Peyer's patch (tissue), 4 donors: ENCODE results near the gene PDZD7.

Experiments used
- POLR2A ChIP-seq, 2 donors: fragments of 450-650 bp; IDR thresholded peaks; one replicate each; pipeline ENCODE4 v1.5.1; 2017; ENCODE audit warnings: antibody characterized with exemption in 2 of 2, mild to moderate bottlenecking in 2 of 2, moderate library complexity in 2 of 2
- TF ChIP-seq, protein P1 (sequence below), 6 experiments: fragments of 450-650 bp in 4 of 6; fragments of 200-600 bp in 2 of 6; sonication (generic) in 1 of 6; IDR thresholded peaks; one replicate each; pipeline ENCODE4 v1.5.1; 2017 to 2019; ENCODE audit warnings: antibody characterized with exemption in 6 of 6, mild to moderate bottlenecking in 3 of 6, moderate library complexity in 1 of 6

DNA sequence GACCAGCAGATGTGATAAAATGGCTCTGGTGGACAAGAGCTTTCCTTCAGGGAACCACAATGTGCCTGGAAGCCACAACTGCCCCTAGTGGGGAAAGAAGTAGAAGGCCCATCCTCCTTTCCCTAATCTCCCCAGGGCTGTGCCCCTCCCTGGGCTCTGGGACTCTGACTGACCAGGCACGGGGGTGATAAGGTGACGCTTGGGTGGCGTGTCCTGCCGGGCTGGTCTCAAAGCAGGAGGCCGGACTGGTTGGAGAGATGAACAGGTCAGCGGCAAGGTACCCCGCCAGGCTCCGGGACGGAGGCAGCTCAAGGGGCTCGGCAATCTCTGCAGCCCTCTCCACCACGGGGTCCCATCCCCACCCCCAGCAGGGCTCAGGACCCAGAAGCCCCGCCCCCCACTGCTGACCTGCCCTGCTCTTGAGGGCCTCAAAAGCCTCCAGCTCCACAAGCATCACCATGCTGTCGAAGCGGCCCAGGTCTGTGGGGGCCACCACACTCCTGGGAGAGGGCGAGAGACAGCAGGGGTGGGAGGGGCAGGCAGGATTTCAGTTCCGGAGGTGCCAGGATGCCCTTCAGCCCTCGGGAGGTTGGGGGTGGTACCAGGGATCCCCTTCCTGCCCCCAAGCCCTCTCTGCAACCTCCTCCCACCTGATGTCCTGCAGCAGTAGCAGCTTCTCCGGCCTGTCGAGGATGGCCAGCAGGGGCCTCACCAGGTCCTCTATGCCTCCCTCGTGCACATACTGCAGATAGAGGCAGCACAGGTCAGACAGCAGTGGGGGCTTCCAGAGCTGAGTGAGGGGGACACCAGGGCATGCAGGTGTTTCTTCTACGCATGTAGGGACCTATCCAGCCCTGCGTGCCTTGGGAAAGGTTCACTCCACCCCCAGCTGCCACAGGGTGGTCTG, 19.2 kb downstream of the PDZD7 start:
- TF ChIP-seq, protein P1, sequence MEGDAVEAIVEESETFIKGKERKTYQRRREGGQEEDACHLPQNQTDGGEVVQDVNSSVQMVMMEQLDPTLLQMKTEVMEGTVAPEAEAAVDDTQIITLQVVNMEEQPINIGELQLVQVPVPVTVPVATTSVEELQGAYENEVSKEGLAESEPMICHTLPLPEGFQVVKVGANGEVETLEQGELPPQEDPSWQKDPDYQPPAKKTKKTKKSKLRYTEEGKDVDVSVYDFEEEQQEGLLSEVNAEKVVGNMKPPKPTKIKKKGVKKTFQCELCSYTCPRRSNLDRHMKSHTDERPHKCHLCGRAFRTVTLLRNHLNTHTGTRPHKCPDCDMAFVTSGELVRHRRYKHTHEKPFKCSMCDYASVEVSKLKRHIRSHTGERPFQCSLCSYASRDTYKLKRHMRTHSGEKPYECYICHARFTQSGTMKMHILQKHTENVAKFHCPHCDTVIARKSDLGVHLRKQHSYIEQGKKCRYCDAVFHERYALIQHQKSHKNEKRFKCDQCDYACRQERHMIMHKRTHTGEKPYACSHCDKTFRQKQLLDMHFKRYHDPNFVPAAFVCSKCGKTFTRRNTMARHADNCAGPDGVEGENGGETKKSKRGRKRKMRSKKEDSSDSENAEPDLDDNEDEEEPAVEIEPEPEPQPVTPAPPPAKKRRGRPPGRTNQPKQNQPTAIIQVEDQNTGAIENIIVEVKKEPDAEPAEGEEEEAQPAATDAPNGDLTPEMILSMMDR (IDR thresholded peaks at IDR 0.05): peak in 2 of 6 experiments; percentile 9 to 18
- no peak for TF ChIP-seq POLR2A (IDR thresholded peaks at IDR 0.05)
